GM18907 (cell line): ENCODE results near the gene MIEN1.
A peak's percentile ranks its signal among the peaks of the same experiment; 100 is the strongest.
"Not testable (repeated sequence)": the region's sequence is repeated elsewhere in the genome, so short reads cannot be mapped to it uniquely, and the experiment has no call there.

Source experiments
- ATAC-seq: cut with Tn5 transposase; IDR thresholded peaks from one replicate; pipeline ENCODE4 v1.9.1; 2021; ENCODE audit warnings: mild to moderate bottlenecking, moderate library complexity; ENCODE audit not compliant: unreplicated experiment

MIEN1 gene

GRCh38 chr17:39701012-39701783 lies 29.1 kb downstream of the MIEN1 start:
- no peak for ATAC-seq

GRCh38 chr17:39700148-39700987 lies 30.0 kb downstream of the MIEN1 start:
- ATAC-seq: no peak

GRCh38 chr17:39699818-39700147 lies 30.5 kb downstream of the MIEN1 start, which contains the start of gene ERBB2:
ERBB2 (plus strand) TSS chr17:39700064; CDS start chr17:39700239, 175 bp downstream.
- ATAC-seq: no peak

- not testable (repeated sequence) for ATAC-seq
Measured at GRCh38 chr17:39699157-39699817, 31.0 kb downstream of the MIEN1 start.

GRCh38 chr17:39697961-39698360 lies 32.4 kb downstream of the MIEN1 start:
- no peak for ATAC-seq

- ATAC-seq: no peak
Measured at GRCh38 chr17:39696731-39697130, 33.6 kb downstream of the MIEN1 start.

- ATAC-seq: no peak
Measured at GRCh38 chr17:39695089-39695474, 35.2 kb downstream of the MIEN1 start.

- ATAC-seq: no peak
Measured at GRCh38 chr17:39694593-39694992, 35.7 kb downstream of the MIEN1 start.

- no peak for ATAC-seq
Measured at GRCh38 chr17:39688945-39689344, 41.4 kb downstream of the MIEN1 start.

- ATAC-seq: no peak
Measured at GRCh38 chr17:39688475-39688835, 41.9 kb downstream of the MIEN1 start.

- peak; percentile 81 for ATAC-seq
Measured at GRCh38 chr17:39687546-39688474, 42.5 kb downstream of the MIEN1 start, which contains the start of gene PGAP3. PGAP3 (minus strand) TSS chr17:39688057; CDS start chr17:39688014, 43 bp downstream.

- no peak for ATAC-seq
Measured at GRCh38 chr17:39687101-39687545, 43.2 kb downstream of the MIEN1 start.

GRCh38 chr17:39684369-39685192 lies 45.8 kb downstream of the MIEN1 start:
- no peak for ATAC-seq

- no peak for ATAC-seq
Measured at GRCh38 chr17:39683295-39683939, 46.9 kb downstream of the MIEN1 start.

- ATAC-seq: no peak
Measured at GRCh38 chr17:39679521-39680192, 50.7 kb downstream of the MIEN1 start.
